CD4-positive, CD25-positive, alpha-beta regulatory T cell (primary cell): ENCODE measurements around the gene NOP16. TPM values are rescaled to one million over a fixed set of nuclear protein-coding genes. Genes with fewer than 3 reads are reported as not detected.

ENCODE experiments used
- ATAC-seq, 2 donors: fragments of 150-1000 bp; cut with Tn5 transposase; one replicate each; pipeline ENCODE4 v1.10.0; 2021; ENCODE audit warnings: low read depth in 2 of 2, moderate number of reproducible peaks in 2 of 2, moderate library complexity in 1 of 2
- DNase-seq, 3 donors: peaks; one replicate each; pipeline versions ENCODE4 v3.0.0 to v3.0.0-alpha.2; 2012 to 2022; ENCODE audit warnings: mixed read lengths in 1 of 3
- H3K27ac ChIP-seq: one replicate; pipeline ENCODE4 v1.7.0; 2013; ENCODE audit warnings: mild to moderate bottlenecking, low read length; ENCODE audit not compliant: insufficient read depth, poor library complexity, severe bottlenecking
- H3K27me3 ChIP-seq: one replicate; pipeline ENCODE4 v1.7.0; 2013; ENCODE audit warnings: low read length; ENCODE audit not compliant: control insufficient read depth, insufficient read depth
- H3K36me3 ChIP-seq: one replicate; pipeline ENCODE4 v1.7.0; 2013; ENCODE audit warnings: mild to moderate bottlenecking, low read length, moderate library complexity; ENCODE audit not compliant: control insufficient read depth, insufficient read depth
- H3K4me1 ChIP-seq: 2 replicates; pipeline ENCODE4 v1.7.0; 2013; ENCODE audit warnings: mild to moderate bottlenecking, low read length; ENCODE audit not compliant: insufficient read depth, control insufficient read depth, poor library complexity, severe bottlenecking
- H3K4me3 ChIP-seq: one replicate; pipeline ENCODE4 v1.7.0; 2013; ENCODE audit warnings: low read depth, mild to moderate bottlenecking, low read length, moderate library complexity
- H3K9me3 ChIP-seq, 2 experiments: 1 replicate in 1 of 2; 2 replicates in 1 of 2; pipeline ENCODE4 v1.7.0; 2013; ENCODE audit warnings: low read length in 2 of 2, mild to moderate bottlenecking in 1 of 2, moderate library complexity in 1 of 2; ENCODE audit not compliant: control insufficient read depth in 2 of 2
- H3K27ac Mint-ChIP-seq, 3 donors: one replicate each; pipeline ENCODE4 v1.8.0; 2020 to 2022; ENCODE audit warnings: mild to moderate bottlenecking in 3 of 3, mixed read lengths in 3 of 3, moderate library complexity in 2 of 3
- H3K27me3 Mint-ChIP-seq: one replicate; pipeline ENCODE4 v1.8.0; 2022; ENCODE audit warnings: mild to moderate bottlenecking, mixed read lengths
- H3K36me3 Mint-ChIP-seq: one replicate; pipeline ENCODE4 v1.8.0; 2020; ENCODE audit warnings: mixed read lengths
- H3K4me1 Mint-ChIP-seq, 4 donors: one replicate each; pipeline ENCODE4 v1.8.0; 2020 to 2022; ENCODE audit warnings: mixed read lengths in 4 of 4, mild to moderate bottlenecking in 1 of 4
- H3K4me3 Mint-ChIP-seq, 4 donors: one replicate each; pipeline ENCODE4 v1.8.0; 2020 to 2022; ENCODE audit warnings: mild to moderate bottlenecking in 4 of 4, mixed read lengths in 4 of 4, moderate library complexity in 3 of 4
- H3K9me3 Mint-ChIP-seq, 7 donors: one replicate each; pipeline ENCODE4 v1.8.0; 2020 to 2022; ENCODE audit warnings: mixed read lengths in 7 of 7, mild to moderate bottlenecking in 3 of 7, moderate library complexity in 2 of 7
- polyA plus RNA-seq, 4 donors: library from polyadenylated mRNA; unstranded; fragments of 300-500 nt; fragmentation: Illumina TruSeq; gene quantifications; one replicate each; pipeline ENCODE4 v1.2.3, GENCODE V29; 2021
- total RNA-seq: library from RNA; stranded (reverse); gene quantifications from one replicate; pipeline ENCODE4 v1.2.3, GENCODE V29; 2022

Gene NOP16
- total and polyA plus RNA-seq, 5 donors from 2014 or later: 13.6 to 41.2 (median 29.0) TPM

GRCh38 chr5:176415240-176415951, 27.0 kb upstream of the NOP16 start:
- H3K27ac ChIP-seq: peak overlapping the region; percentile 78
- no peaks in the 10 kb centered on the region for H3K36me3 ChIP-seq
- peaks cover 2% of the 10 kb centered on the region for H3K27me3 ChIP-seq
- Mint-ChIP-seq H3K4me1 (peaks cover 12 to 55% (median 27%) of the 10 kb centered on the region in 4 donors), H3K27ac (peak overlapping the region; percentile 9 to 96 (median 92)), H3K4me3 (peak overlapping the region; percentile 89 to 97 (median 94)), H3K36me3 (peaks cover 9% of the 10 kb centered on the region), H3K27me3 (peaks cover 18% of the 10 kb centered on the region), H3K9me3 (peaks cover 0 to 1% (median 0%) of the 10 kb centered on the region in 7 donors)
- peak in 2 of 3 donors; percentile 13 to 26 for DNase-seq
- ATAC-seq: no peak
- H3K9me3 ChIP-seq: no peaks in the 10 kb centered on the region
- peak overlapping the region; percentile 77 for H3K4me3 ChIP-seq
- peaks cover 31% of the 10 kb centered on the region for H3K4me1 ChIP-seq

GRCh38 chr5:176414704-176415103, 26.3 kb upstream of the NOP16 start:
- no peaks in the 10 kb centered on the region for H3K9me3 Mint-ChIP-seq
- ATAC-seq: no peak
- peaks cover 6% of the 10 kb centered on the region for H3K36me3 ChIP-seq
- peak overlapping the region; percentile 89 to 97 (median 94) for H3K4me3 Mint-ChIP-seq
- peak overlapping the region; percentile 73 to 92 (median 79) for H3K27ac Mint-ChIP-seq
- H3K4me3 ChIP-seq: peak overlapping the region; percentile 77
- H3K9me3 ChIP-seq: no peaks in the 10 kb centered on the region
- H3K4me1 Mint-ChIP-seq: peaks cover 12 to 55% (median 27%) of the 10 kb centered on the region in 4 donors
- peak overlapping the region; percentile 58 for H3K27ac ChIP-seq
- peaks cover 11% of the 10 kb centered on the region for H3K27me3 Mint-ChIP-seq
- peaks cover 15% of the 10 kb centered on the region for H3K36me3 Mint-ChIP-seq
- peaks cover 31% of the 10 kb centered on the region for H3K4me1 ChIP-seq
- peak in 1 of 3 donors; percentile 31 for DNase-seq
- H3K27me3 ChIP-seq: no peaks in the 10 kb centered on the region

- Mint-ChIP-seq H3K4me1 (peaks cover 12 to 55% (median 27%) of the 10 kb centered on the region in 4 donors), H3K27ac (peak overlapping the region; percentile 11 to 92 (median 26)), H3K9me3 (no peaks in the 10 kb centered on the region), H3K4me3 (peak overlapping the region in 3 of 4 donors; percentile 73 to 97 (median 91)), H3K36me3 (peaks cover 15% of the 10 kb centered on the region), H3K27me3 (peaks cover 7% of the 10 kb centered on the region)
- H3K9me3 ChIP-seq: no peaks in the 10 kb centered on the region
- H3K4me1 ChIP-seq: peaks cover 31% of the 10 kb centered on the region
- peaks cover 8% of the 10 kb centered on the region for H3K36me3 ChIP-seq
- H3K4me3 ChIP-seq: no peak overlapping the region
- H3K27ac ChIP-seq: no peak overlapping the region
- ATAC-seq (no peak), DNase-seq (no peak)
- H3K27me3 ChIP-seq: no peaks in the 10 kb centered on the region
Observed at GRCh38 chr5:176413709-176414191, 25.4 kb upstream of the NOP16 start.

- peak overlapping the region in 3 of 4 donors; percentile 19 to 97 (median 88) for H3K4me3 Mint-ChIP-seq
- H3K27ac Mint-ChIP-seq: peak overlapping the region in 2 of 3 donors; percentile 65 to 92
- Histone ChIP-seq H3K4me3 (no peak overlapping the region), H3K36me3 (peaks cover 13% of the 10 kb centered on the region), H3K9me3 (no peaks in the 10 kb centered on the region), H3K27me3 (no peaks in the 10 kb centered on the region), H3K4me1 (peaks cover 31% of the 10 kb centered on the region), H3K27ac (no peak overlapping the region)
- DNase-seq: no peak
- peaks cover 4% of the 10 kb centered on the region for H3K27me3 Mint-ChIP-seq
- no peak for ATAC-seq
- H3K36me3 Mint-ChIP-seq: peaks cover 15% of the 10 kb centered on the region
- H3K9me3 Mint-ChIP-seq: no peaks in the 10 kb centered on the region
- peaks cover 12 to 55% (median 27%) of the 10 kb centered on the region in 4 donors for H3K4me1 Mint-ChIP-seq
Observed at GRCh38 chr5:176413255-176413565, 24.8 kb upstream of the NOP16 start.

DNA sequence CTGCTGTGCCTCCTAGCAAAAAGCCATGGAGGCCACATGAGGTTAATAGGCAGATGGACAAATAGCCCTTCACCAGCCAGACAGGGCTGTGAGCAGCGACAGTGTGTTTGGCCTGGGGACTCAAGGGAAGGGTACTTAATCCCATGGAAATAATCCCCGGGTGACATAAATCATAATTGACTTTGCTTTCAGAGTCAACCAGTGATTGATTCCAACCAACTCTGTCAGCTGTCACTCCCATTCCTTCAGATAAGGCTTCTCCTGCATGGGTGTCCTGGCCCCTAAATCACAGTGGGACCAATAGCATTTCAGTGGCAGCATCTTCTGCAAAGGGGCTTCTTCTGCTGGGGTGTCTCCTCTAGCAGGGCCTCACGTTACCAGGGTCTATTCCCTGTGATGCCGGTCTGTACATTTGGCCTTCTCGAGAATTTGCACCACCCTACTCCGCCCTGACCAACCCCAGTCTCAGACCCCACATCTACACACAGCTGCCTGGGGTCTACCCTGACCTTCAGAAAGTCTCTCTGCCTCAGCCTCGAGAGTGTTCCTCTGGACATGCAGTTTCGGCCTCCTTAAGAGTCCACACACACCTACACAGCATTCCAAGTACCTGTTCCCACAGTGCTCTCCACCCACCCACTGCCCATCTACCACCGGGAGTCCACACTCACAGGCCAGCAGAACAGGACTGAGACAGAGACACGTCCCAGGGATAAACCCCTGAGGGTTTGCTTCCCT, 24.3 kb upstream of the NOP16 start:
- no peak overlapping the region for H3K27ac ChIP-seq
- peak overlapping the region in 3 of 4 donors; percentile 9 to 97 (median 88) for H3K4me3 Mint-ChIP-seq
- no peaks in the 10 kb centered on the region for H3K27me3 ChIP-seq
- H3K4me1 ChIP-seq: peaks cover 31% of the 10 kb centered on the region
- H3K4me1 Mint-ChIP-seq: peaks cover 12 to 55% (median 27%) of the 10 kb centered on the region in 4 donors
- H3K27ac Mint-ChIP-seq: peak overlapping the region in 2 of 3 donors; percentile 83 to 92
- no peaks in the 10 kb centered on the region for H3K27me3 Mint-ChIP-seq
- H3K4me3 ChIP-seq: no peak overlapping the region
- DNase-seq (no peak), ATAC-seq (no peak)
- peaks cover 15% of the 10 kb centered on the region for H3K36me3 Mint-ChIP-seq
- no peaks in the 10 kb centered on the region for H3K9me3 Mint-ChIP-seq
- peaks cover 18% of the 10 kb centered on the region for H3K36me3 ChIP-seq
- H3K9me3 ChIP-seq: no peaks in the 10 kb centered on the region

DNA sequence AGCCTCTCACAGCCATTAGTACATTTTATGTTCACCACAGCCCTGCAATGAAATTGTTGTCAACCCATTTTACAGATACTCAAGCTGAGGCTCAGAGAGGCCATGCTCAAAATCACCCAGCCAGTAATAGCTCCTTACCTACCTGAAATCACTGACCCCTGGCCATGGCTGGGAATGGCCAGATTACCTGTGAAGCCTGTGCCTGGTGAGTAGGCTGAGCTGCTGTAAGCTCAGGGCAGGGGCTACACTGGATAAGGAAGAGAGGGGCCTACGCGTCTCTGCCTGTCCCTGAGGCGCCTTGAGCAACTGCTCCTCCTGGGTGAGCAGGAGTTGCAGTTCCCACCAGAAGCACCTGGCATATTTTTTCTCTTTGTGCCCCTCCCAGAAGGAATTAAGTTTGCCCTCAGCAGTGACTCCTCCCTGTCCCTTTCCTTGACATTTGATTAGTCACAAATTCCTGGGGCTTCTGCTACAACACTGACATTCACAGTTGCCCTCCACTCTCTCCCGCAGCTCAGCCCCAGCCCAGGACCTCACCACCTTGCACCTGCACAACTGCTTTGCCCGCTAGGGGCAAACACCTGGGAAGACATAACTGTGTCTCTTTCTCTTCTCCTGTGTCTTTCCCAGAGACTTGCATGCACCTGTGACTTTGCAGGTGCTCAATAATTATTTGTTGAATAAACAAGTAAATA, 22.2 kb upstream of the NOP16 start:
- Mint-ChIP-seq H3K36me3 (peaks cover 23% of the 10 kb centered on the region), H3K27me3 (no peaks in the 10 kb centered on the region), H3K27ac (no peak overlapping the region), H3K4me1 (peaks cover 11 to 46% (median 26%) of the 10 kb centered on the region in 4 donors), H3K4me3 (peak overlapping the region in 1 of 4 donors; percentile 68), H3K9me3 (no peaks in the 10 kb centered on the region)
- no peak for ATAC-seq
- Histone ChIP-seq H3K4me1 (peaks cover 19% of the 10 kb centered on the region), H3K9me3 (no peaks in the 10 kb centered on the region), H3K4me3 (no peak overlapping the region), H3K27me3 (no peaks in the 10 kb centered on the region), H3K36me3 (peaks cover 31% of the 10 kb centered on the region), H3K27ac (no peak overlapping the region)
- no peak for DNase-seq

DNA sequence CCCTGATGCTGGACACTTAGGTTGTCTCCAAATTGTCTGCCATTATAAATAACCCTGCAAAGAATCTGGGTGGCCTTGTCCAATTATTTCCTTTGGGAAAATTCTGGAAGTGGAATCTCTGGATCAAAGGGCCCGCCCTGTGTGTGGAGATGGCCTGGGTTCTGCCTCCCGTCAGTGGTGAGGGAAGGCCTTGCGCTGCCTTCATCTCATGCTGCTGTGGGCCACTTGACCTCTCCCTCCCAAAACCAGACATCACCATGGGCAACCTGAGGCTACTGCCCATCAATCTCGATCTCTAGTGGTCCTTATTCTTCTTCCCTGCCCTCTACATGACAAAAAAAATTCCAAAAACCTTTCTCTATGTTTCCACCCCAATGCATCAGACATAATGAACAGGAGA, 21.4 kb upstream of the NOP16 start:
- no peaks in the 10 kb centered on the region for H3K27me3 Mint-ChIP-seq
- ATAC-seq: no peak
- Histone ChIP-seq H3K4me1 (peaks cover 11% of the 10 kb centered on the region), H3K36me3 (peaks cover 34% of the 10 kb centered on the region), H3K27ac (no peak overlapping the region), H3K27me3 (no peaks in the 10 kb centered on the region), H3K9me3 (no peaks in the 10 kb centered on the region), H3K4me3 (no peak overlapping the region)
- DNase-seq: no peak
- no peaks in the 10 kb centered on the region for H3K9me3 Mint-ChIP-seq
- peaks cover 26% of the 10 kb centered on the region for H3K36me3 Mint-ChIP-seq
- no peak overlapping the region for H3K4me3 Mint-ChIP-seq
- H3K4me1 Mint-ChIP-seq: peaks cover 4 to 37% (median 19%) of the 10 kb centered on the region in 4 donors
- no peak overlapping the region for H3K27ac Mint-ChIP-seq
